ENCODE measurements around the gene TMEM120B. TPM values are rescaled to one million over a fixed set of nuclear protein-coding genes. Genes with fewer than 3 reads are reported as not detected.
A peak's percentile ranks its signal among the peaks of the same experiment; 100 is the strongest.
"Not testable (repeated sequence)": the region's sequence is repeated elsewhere in the genome, so short reads cannot be mapped to it uniquely, and the experiment has no call there.

TMEM120B gene
- total RNA-seq, 2 donors from 2014 or later = 8.5 to 10.2 TPM

DNA sequence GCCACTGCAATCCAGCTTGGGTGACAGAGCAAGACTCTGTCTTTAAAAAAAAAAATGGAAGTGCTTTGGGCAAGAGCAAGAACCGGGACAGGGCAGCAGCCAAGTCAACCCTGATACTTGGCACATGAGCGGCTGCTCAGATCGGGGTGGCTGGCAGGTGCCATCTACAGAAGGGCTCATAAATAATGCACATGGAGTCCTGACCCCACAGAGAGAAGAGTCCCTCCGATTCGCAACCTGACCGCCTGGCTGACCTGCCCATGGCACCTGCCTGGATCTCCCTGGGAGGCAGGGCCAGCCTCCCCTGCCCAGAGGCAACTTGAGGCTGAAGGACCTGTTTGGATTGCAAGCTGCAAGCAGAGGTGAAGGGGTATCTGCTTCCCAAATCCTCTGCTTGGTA, 9.6 kb upstream of the TMEM120B start:
- ATAC-seq (no peak), DNase-seq (no peak)

GRCh38 chr12:121705514-121705913, 7.0 kb upstream of the TMEM120B start:
- intact Hi-C loops (cut with DNase I) = no loop called here
- ATAC-seq = no peak
- DNase-seq = no peak

More for the DNA sequence above, 9.6 kb upstream of the TMEM120B start:
- intact Hi-C loops (cut with DNase I) = no loop called here

DNA sequence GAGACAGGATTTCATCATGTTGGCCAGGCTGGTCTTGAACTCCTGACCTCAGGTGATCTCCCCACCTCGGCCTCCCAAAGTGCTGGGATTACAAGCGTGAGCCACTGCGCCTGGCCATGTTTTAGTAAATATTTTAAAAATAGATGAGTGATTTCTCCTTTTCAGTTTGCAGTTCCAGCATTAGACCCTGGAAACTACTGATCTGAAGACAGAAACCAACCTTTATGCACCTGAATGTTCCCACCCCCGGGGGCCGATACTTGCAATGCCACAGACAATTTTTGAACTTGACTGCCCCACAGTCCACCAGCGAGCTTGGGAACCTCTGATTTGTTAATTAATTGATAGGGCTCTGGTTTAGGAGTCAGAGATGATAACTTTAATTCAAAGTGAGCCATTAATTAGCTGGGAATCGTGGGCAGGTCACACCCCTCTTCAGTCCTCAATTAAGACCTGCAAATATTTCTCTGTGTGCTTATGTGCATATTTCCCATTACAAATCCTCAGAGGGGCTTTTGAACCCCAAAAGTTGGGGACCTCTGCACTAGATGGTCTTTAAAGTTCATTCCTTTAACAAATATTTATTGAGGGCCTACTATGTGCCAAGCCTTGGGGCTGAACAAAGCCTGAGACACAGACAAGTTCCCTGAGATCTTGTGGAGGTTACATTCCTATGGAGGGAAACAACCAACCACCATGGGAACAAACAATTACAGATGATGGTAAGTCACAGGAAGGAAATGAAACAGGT, 4.1 kb upstream of the TMEM120B start:
- intact Hi-C loops (cut with DNase I) = no loop called here
- no peak for DNase-seq
- no peak for ATAC-seq

DNA sequence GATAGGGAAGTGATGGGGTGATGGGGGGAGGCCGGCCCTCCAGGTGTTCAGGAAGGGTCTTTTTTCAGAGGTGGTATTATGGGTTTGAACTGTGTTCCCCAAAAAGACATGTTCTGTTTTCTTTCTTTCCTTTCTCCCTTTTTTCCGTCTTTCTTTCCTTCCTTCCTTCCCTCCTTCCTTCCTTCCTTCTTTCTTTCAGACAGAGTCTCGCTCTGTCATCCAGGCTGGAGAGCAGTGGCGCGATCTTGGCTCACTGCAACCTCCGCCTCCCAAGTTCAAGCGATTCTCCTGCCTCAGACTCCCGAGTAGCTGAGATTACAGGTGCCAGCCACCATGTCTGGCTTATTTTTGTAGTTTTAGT, 3.5 kb upstream of the TMEM120B start:
- DNase-seq; intact Hi-C loops (cut with DNase I); ATAC-seq: not testable (repeated sequence)

GRCh38 chr12:121709478-121709961, 3.0 kb upstream of the TMEM120B start:
- DNase-seq = no peak
- intact Hi-C loops (cut with DNase I) = no loop called here
- ATAC-seq = no peak

DNA sequence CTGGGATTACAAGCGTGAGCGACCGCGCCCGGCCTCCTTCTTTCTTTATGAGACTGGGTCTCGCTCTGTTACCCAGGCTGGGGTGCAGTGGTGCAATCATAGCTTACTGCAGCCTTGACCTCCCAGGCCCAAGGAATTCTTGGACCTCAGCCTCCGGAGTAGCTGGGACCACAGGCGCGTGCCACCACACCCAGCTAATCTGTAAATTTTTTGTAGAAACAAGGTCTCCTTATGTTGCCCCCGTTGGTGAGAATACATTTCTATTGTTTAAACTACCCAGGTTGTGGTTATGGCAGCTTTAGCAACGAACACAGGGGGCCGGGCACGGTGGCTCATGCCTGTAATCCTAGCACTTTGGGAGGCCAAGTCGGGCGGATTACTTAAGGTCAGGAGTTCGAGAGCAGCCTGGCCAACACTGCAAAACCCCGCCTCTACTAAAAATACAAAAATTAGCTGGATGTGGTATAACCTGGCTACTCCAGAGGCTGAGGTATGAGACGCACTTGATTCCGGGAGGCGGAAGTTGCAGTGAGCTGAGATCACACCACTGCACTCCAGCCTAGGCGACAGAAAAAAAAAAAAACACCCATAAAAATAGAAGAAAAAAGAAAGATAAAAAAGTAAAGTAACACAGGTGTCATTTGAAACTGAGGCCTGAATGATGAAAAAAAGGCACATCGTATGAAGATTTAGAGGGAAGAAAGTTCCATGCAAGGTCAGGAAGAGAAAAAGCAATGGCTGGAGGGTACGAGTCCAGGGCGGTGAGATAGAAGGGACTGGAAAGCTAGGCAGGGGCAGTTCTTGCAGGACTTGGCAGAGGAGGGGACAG, 977 bp upstream of the TMEM120B start:
- intact Hi-C loops (cut with DNase I) = loop anchor here in 1 of 2 donors (5.0 kb wide), 1 partner anchor 56 kb away; no protein-coding TSS in a partner anchor
- peak in 1 of 2 donors; percentile 5 for ATAC-seq
- DNase-seq = no peak

DNA sequence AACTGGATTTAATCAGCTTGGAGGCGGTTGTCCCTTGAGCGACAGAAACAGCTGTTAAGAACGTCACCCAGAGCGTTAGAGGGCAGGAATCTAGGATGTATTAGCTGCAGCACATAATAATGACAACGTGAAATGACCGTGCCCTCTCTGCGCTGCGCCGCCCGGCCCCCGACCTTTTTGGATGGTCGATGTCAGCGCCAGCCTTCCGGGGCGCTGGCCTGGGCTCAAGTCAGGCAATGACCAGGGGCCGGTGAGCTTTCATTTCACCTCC, 427 bp upstream of the TMEM120B start:
- DNase-seq (peak; percentile 39), ATAC-seq (peak; percentile 52 to 60)
- intact Hi-C loops (cut with DNase I) = loop anchor here in 1 of 2 donors (5.0 kb wide), 1 partner anchor 55 kb away; no protein-coding TSS in a partner anchor

DNA sequence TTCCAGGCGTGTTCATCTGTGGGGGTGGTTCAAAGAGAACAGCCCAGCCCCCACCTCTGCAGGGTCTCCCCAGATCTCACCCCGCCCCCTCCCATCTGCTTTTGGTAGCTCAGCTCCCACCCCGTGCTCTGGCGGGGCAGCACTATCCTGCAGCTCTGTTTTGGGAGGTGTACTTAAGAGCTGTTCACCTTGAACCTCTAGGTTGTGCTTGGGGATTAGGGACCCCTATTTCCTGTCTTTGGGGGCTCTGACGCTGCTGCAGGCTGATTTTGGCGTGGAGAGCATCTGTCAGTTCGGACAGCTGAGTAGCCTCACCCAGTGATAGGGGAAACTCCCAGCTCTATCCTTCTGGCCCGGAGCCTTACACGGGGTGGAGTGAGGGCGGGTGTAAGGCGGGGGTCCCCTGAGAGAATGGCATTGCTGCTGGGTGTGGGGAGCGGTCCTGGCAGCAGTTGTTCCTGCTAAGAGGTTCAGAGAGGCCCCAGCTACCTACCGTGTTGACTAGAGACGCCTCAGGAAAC, 765 bp downstream of the TMEM120B start:
- intact Hi-C loops (cut with DNase I) = loop anchor here in 1 of 2 donors (5.0 kb wide), 1 partner anchor 54 kb away; no protein-coding TSS in a partner anchor
- DNase-seq (peak; percentile 38), ATAC-seq (peak; percentile 38 to 70)

DNA sequence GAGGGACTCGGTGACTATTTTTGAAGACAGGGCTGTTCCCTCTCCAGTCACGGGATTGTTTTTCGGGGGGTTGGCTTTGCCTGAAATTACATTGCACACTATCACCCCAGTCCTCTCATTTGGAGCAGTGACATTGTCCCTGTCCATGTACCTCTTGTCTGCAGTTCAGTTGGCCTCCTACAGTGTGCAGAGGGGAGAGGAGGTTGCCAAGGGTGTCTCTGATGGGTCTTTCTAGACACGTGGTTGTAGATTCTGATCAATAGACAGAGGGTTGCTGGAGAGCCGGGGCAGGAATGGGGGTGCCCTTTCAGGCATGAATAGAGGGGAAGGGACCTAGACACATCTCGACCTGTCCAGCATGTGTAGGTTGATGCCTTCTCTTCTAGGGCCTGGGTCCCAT, 1.2 kb downstream of the TMEM120B start:
- ATAC-seq (no peak), DNase-seq (no peak)
- intact Hi-C loops (cut with DNase I) = loop anchor here in 1 of 2 donors (5.0 kb wide), 1 partner anchor 54 kb away; no protein-coding TSS in a partner anchor

DNA sequence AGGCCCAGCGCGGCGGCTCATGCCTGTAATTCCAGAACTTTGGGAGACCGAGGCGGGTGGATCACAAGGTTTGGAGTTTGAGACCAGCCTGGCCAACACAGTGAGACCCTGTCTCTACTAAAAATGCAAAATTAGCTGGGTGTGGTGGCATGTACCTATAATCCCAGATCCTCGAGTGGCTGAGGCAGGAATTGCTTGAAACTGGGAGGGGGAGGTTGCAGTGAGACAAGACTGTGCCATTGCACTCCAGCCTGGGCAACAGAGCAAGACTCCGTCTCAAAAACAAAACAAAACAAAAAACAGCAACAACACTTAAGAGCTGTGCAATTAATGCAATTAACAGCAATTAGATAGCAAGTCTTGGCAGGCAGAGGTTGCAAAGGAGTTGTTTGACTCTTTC, 2.5 kb downstream of the TMEM120B start:
- DNase-seq; intact Hi-C loops (cut with DNase I); ATAC-seq: not testable (repeated sequence)

GRCh38 chr12:121715862-121716435, 3.4 kb downstream of the TMEM120B start:
- DNase-seq (no peak), ATAC-seq (no peak)
- intact Hi-C loops (cut with DNase I) = no loop called here

GRCh38 chr12:121717041-121717699, 4.6 kb downstream of the TMEM120B start:
- ATAC-seq (no peak), DNase-seq (no peak)
- intact Hi-C loops (cut with DNase I) = no loop called here

GRCh38 chr12:121718653-121719239, 6.2 kb downstream of the TMEM120B start:
- intact Hi-C loops (cut with DNase I) = no loop called here
- ATAC-seq (no peak), DNase-seq (no peak)

- intact Hi-C loops (cut with DNase I) = no loop called here
- no peak for DNase-seq
- peak in 1 of 2 donors; percentile 76 for ATAC-seq
Measured at GRCh38 chr12:121719926-121720414, 7.4 kb downstream of the TMEM120B start.

- ATAC-seq = no peak
- intact Hi-C loops (cut with DNase I) = no loop called here
- DNase-seq = no peak
Measured at GRCh38 chr12:121720762-121721161, 8.2 kb downstream of the TMEM120B start.

DNA sequence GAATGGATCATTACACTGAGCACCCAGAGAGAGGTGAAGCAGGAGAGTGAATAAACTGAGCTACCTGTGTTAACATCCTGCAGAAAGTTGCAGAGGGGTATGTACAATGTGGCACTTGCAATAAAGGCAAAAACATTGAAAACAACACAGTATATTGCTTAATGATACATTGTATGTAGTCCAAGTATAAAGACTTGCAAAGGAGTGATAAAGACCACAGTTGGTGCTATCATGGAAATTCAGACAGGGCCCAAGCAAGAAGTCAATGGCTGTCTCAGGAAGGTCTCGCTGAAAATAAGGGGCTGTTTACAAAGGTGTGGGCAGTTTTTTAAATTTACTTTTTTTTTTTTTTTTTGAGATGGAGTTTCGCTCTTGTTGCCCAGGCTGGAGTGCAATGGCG, 10.0 kb downstream of the TMEM120B start:
- intact Hi-C loops (cut with DNase I) = no loop called here
- no peak for ATAC-seq
- DNase-seq = no peak

- intact Hi-C loops (cut with DNase I) = no loop called here
- ATAC-seq = no peak
Measured at GRCh38 chr12:121723200-121723599, 10.6 kb downstream of the TMEM120B start.

DNA sequence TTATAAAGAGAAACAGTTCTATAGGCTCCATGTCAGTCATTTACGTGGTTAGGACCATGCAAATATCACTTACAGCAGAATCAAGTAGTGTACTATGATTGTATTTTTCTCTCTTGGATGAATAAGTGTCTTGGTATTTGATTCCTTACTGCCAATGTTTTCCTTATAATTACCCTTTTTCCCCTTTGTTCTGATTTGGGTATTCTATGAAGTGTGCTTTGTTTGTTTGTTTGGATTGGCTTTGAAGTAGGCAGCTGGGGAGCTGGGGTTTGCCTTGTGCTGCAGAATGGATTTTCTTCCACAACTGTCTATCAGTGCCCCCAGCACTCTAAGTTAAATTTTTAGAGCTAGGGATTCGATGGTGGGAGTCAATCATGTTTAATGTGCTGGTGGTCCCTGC, 12.4 kb downstream of the TMEM120B start:
- DNase-seq = no peak
- ATAC-seq = no peak
- intact Hi-C loops (cut with DNase I) = no loop called here

More at GRCh38 chr12:121723200-121723599, 10.6 kb downstream of the TMEM120B start:
- no peak for DNase-seq

DNA sequence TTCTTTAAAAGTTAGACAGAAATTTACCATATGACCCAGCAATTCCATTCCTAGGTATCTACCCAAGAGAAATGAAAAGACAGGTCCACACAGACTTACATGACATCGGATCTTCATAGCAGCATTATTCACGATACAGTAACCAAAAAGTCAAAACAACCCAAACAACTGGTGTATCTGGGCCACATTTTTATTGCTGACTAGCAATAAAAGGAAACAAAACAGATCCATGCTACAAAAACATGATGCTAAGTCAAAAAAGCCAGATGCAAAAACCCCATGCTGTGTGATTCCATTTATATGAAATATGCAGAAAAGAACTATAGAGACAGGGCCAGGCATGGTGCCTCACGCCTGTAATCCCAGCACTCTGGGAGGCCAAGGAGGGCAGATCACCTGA, 12.9 kb downstream of the TMEM120B start:
- ATAC-seq (no peak), DNase-seq (no peak)
- intact Hi-C loops (cut with DNase I) = no loop called here

Data from left cardiac atrium (tissue), 4 donors.